Stimulated activated CD4-positive, alpha-beta T cell treated with anti-CD3 and anti-CD28 coated beads, Interleukin-1b, Interleukin-23, amount 100 ng/mL, for 1 hour (primary cell): ENCODE measurements around the gene ABCD1.
"Not testable (repeated sequence)": the region's sequence is repeated elsewhere in the genome, so short reads cannot be mapped to it uniquely, and the experiment has no call there.

ENCODE experiments used
- DNase-seq, 2 donors: peaks; one replicate each; pipeline ENCODE4 v3.0.0-alpha.2; 2020; ENCODE audit warnings: low read depth in 2 of 2

The ABCD1 gene

DNA sequence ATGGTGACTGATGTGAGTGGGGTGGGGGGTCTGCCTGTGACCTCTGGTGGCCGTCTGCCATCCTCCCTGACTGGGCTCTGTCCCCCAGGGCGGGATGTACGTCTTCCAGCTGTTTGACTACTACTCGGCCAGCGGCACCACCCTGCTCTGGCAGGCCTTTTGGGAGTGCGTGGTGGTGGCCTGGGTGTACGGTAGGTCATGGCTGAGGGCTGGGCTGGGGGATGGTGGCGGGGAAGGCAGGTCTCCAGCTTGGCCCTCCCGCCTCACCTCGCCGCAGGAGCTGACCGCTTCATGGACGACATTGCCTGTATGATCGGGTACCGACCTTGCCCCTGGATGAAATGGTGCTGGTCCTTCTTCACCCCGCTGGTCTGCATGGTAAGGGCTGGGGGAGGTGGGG lies 30.4 kb upstream of the ABCD1 start:
- DNase-seq, result not testable (repeated sequence)

DNA sequence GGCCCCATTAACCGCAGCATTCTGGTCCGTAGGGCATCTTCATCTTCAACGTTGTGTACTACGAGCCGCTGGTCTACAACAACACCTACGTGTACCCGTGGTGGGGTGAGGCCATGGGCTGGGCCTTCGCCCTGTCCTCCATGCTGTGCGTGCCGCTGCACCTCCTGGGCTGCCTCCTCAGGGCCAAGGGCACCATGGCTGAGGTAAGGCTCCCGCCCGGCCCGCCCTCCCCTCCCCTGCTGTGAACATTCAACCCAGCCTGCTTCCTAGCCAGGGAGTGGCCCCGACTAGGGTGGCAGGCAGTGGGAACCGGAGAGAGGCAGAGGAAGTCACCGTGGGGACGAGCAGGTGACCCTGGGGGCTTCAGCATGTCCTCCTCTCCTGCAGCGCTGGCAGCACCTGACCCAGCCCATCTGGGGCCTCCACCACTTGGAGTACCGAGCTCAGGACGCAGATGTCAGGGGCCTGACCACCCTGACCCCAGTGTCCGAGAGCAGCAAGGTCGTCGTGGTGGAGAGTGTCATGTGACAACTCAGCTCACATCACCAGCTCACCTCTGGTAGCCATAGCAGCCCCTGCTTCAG lies 29.9 kb upstream of the ABCD1 start:
- no peak for DNase-seq

DNA sequence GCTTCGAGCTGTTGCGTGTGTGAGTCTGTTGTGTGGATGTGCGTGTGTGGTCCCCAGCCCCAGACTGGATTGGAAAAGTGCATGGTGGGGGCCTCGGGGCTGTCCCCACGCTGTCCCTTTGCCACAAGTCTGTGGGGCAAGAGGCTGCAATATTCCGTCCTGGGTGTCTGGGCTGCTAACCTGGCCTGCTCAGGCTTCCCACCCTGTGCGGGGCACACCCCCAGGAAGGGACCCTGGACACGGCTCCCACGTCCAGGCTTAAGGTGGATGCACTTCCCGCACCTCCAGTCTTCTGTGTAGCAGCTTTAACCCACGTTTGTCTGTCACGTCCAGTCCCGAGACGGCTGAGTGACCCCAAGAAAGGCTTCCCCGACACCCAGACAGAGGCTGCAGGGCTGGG lies 28.6 kb upstream of the ABCD1 start:
- no peak for DNase-seq

DNA sequence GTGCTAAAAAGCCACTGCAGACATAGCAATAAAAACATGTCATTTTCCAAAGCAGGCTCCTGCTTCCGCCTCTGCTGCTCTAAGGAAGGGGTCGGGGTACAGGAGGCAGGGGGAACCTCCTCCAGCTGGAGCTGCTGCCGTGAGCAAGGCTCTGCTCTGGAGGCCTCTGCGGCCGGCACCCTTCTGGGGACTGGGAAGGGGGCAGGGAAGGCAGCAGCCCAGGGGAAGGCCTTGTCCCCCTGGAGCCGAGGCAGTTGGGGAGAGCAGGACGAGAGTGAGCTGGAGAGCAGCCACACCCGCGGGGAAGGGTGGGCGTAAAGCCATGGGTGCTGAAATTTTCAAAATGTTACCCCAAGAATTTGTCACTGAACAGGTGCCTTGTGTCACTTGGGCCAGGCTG lies 28.1 kb upstream of the ABCD1 start:
- not testable (repeated sequence) for DNase-seq

GRCh38 chrX:153696986-153697722 lies 27.5 kb upstream of the ABCD1 start:
- not testable (repeated sequence) for DNase-seq

GRCh38 chrX:153697924-153698865 lies 26.5 kb upstream of the ABCD1 start:
- DNase-seq, result no peak

DNA sequence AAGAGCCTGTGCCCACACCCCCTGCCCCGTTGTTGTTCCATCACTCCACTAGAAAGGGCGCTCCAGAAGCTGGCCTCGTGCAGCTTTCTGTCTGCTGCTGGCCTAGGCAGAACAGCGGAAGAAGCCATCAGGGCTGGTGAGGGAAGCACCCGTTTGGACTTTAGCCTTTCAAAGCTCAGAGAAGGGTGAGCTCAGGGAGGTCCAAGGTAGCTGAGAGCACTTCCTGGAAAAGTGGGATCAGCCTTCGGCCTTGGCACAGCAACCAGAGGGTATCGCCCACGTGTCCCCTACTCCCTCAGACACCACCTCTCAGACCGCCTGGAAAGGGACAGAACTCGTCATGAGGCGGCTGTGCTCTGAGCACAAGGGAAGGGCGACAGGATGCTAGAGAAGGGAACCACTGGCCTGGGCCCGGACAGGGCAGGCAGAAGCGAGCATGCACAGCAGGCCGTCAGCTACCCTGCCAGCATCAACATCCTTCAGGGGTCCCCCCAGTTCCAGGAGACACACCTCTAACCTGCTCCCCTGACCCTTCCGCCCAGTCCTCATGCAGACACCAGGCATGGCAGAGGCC lies 25.4 kb upstream of the ABCD1 start:
- not testable (repeated sequence) for DNase-seq

GRCh38 chrX:153699784-153700371 lies 24.8 kb upstream of the ABCD1 start:
- not testable (repeated sequence) for DNase-seq

DNA sequence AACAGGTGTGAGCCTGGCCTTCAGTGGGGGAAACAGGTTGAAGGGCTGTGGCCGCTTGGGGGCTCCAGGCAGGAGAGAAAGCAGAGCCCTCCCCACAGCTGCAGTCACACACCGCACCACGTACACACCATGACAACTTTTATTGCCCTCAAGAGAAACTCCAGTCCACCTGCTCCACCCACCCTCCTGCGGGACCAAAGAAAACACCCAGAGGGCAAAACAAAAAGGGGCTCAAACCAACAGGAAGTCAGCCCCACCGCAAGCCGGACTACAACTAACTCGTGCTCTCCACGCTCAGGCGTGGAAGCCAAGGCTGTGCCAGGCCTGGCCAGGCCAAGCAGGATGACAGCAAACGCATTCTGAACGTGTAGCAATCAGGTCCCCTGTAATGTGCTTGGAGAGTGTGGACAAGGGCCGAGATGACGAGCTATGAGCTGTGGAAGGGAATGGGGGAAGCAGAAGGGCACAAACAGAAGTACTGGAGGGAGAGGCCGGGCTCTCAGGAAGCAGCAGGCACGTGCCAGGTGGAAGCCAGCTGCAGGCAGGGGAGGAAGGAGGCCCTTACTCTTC lies 24.2 kb upstream of the ABCD1 start:
- no peak for DNase-seq

DNA sequence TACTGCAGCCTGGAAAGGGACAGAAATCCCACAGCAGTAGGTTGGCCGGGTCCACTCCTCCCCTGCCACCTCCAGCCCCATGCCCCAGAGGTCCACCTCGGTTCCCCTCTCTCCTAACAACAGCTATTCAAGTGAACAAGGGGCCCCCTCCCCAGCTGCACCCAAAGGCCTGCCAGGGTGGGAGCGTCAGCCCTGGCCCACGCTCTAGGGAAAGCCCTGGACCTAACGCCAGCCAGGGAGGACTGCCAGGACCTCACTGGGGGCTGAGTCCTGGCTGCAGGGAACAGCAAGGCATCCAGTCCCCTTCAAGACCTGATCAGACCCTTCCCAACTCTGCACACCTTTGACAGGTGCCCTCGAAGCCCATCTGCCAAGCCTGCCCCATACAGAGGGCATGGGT lies 23.7 kb upstream of the ABCD1 start:
- no peak for DNase-seq

DNA sequence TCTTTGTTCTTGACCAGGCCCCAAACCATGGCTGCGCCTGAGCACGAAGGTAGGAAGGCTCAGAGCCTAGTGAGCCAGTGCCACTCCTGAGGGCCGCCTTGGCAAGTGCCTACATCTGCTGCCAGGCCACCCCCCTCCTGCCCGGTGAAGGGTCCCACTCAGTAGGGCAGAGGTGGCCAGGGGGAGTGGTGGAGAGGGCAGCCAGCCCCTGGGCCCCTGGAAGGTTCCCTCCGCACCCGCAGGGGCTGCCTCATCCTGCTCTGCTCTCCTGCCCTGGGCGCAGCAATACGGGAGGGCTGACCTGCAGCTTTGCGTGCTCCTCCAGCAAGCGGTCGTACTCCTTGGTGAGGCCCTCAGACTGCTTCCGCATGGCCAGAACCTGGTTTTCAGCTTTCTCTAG lies 22.9 kb upstream of the ABCD1 start:
- no peak for DNase-seq

- DNase-seq, result no peak
Observed at GRCh38 chrX:153702336-153703035, 22.2 kb upstream of the ABCD1 start.

DNA sequence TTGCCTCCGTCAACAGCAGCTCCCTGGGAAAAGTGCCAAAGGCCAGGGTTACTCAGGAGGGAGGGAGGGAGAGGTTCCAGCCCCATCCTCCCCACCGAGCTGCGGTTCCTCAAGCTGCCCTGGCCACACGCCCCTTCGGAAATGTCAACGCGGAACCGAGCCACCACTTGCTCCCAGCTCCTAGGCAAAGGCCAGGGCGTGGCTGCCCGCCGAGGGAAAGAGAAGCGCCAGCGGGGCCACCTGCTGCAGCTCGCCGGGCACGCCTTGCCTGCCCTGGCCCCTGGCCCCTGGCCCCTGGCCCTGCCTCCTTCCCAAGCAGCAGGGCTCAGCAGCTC lies 21.7 kb upstream of the ABCD1 start:
- DNase-seq, result no peak

DNA sequence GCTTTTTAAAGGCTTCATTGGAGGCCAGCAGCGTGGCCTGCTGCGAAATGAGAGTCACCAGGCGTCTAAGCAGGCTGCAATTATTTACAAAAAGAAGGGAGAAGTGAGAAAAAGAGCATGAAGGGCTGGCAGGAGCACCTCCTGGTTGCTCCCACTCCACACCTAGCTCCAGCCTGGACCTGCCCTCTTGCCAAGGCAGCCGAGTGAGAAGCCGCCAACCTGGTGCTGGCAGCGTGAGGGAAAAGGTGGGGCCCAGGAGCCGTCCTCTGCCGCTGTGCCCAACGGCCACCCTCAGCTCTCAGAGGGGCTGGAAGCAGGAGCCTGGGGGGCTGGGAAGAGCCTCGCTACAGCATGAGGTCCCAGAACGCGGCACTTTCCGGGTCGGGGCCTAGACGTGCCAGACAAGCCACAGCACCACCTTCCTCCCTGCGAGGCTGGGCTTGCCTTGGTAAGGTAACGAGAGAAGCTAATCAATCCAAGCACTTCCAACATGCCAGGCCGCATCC lies 20.6 kb upstream of the ABCD1 start:
- DNase-seq, result no peak

- DNase-seq, result not testable (repeated sequence)
Observed at GRCh38 chrX:153704631-153705402, 19.8 kb upstream of the ABCD1 start.

GRCh38 chrX:153705403-153706060 lies 19.1 kb upstream of the ABCD1 start:
- not testable (repeated sequence) for DNase-seq

GRCh38 chrX:153706799-153707198 lies 17.9 kb upstream of the ABCD1 start:
- no peak for DNase-seq

GRCh38 chrX:153707406-153707805 lies 17.2 kb upstream of the ABCD1 start:
- no peak for DNase-seq

GRCh38 chrX:153708415-153708814 lies 16.2 kb upstream of the ABCD1 start:
- no peak for DNase-seq
